ENCODE data around the gene CIZ1.

The CIZ1 gene

GRCh38 chr9:128150594-128151308, 40.6 kb downstream of the CIZ1 start:
- H3K4me3 ChIP-seq (ENCODE audit: low read depth, low read length), result no peak overlapping the region
- no peak for DNase-seq (ENCODE audit: low read depth, low spot score)
- in situ Hi-C loops (cut with HindIII; ENCODE audit: low sequenced_read_pairs), result no loop called here
- TF ChIP-seq, protein P1, sequence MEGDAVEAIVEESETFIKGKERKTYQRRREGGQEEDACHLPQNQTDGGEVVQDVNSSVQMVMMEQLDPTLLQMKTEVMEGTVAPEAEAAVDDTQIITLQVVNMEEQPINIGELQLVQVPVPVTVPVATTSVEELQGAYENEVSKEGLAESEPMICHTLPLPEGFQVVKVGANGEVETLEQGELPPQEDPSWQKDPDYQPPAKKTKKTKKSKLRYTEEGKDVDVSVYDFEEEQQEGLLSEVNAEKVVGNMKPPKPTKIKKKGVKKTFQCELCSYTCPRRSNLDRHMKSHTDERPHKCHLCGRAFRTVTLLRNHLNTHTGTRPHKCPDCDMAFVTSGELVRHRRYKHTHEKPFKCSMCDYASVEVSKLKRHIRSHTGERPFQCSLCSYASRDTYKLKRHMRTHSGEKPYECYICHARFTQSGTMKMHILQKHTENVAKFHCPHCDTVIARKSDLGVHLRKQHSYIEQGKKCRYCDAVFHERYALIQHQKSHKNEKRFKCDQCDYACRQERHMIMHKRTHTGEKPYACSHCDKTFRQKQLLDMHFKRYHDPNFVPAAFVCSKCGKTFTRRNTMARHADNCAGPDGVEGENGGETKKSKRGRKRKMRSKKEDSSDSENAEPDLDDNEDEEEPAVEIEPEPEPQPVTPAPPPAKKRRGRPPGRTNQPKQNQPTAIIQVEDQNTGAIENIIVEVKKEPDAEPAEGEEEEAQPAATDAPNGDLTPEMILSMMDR (IDR thresholded peaks at IDR 0.05; ENCODE audit: low read depth, low read length), result peak; percentile 28

GRCh38 chr9:128149951-128150593, 41.3 kb downstream of the CIZ1 start:
- TF ChIP-seq, protein P1 (IDR thresholded peaks at IDR 0.05; ENCODE audit: low read depth, low read length), result no peak
- in situ Hi-C loops (cut with HindIII; ENCODE audit: low sequenced_read_pairs), result no loop called here
- no peak for DNase-seq (ENCODE audit: low read depth, low spot score)
- H3K4me3 ChIP-seq (ENCODE audit: low read depth, low read length), result no peak overlapping the region

DNA sequence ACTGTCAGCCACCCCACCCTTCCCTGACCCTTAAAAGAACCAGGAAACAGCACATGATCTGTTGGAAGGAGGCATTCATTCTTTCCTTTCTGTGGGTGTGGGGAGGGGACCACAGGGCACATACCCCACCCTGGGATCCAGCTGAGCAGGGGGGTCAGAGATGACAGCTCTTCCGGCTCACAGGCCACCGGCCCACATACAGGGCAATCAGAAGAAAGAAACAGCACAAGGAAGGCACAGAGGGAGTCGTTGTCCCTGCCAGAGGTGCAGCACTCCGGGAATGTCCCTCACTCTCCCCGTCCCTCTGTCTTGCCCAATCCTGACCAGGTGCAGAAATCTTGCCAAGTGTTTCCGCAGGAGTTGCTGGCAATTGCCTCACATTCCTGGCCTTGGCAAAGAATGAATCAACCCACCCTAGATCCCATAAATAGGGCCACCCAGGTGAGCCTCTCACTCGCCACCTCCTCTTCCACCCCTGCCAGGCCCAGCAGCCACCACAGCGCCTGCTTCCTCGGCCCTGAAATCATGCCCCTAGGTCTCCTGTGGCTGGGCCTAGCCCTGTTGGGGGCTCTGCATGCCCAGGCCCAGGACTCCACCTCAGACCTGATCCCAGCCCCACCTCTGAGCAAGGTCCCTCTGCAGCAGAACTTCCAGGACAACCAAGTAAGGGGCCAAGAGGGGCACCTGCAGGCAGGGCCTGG, 42.2 kb downstream of the CIZ1 start, which contains the start of gene LCN2:
Gene LCN2 (plus strand): TSS at position 453 of the 701 bp plus-strand sequence. CDS start 73 bp downstream, at position 526.
- DNase-seq (ENCODE audit: low read depth, low spot score), result no peak
- no peak within 1 kb of the TSS for H3K4me3 ChIP-seq (ENCODE audit: low read depth, low read length)
- TF ChIP-seq, protein P1 (IDR thresholded peaks at IDR 0.05; ENCODE audit: low read depth, low read length), result no peak
- in situ Hi-C loops (cut with HindIII; ENCODE audit: low sequenced_read_pairs), result no loop called here

- DNase-seq (ENCODE audit: low read depth, low spot score), result no peak
- TF ChIP-seq, protein P1 (IDR thresholded peaks at IDR 0.05; ENCODE audit: low read depth, low read length), result no peak
- no peak overlapping the region for H3K4me3 ChIP-seq (ENCODE audit: low read depth, low read length)
- in situ Hi-C loops (cut with HindIII; ENCODE audit: low sequenced_read_pairs), result no loop called here
Measured at GRCh38 chr9:128148509-128149000, 42.8 kb downstream of the CIZ1 start.

DNA sequence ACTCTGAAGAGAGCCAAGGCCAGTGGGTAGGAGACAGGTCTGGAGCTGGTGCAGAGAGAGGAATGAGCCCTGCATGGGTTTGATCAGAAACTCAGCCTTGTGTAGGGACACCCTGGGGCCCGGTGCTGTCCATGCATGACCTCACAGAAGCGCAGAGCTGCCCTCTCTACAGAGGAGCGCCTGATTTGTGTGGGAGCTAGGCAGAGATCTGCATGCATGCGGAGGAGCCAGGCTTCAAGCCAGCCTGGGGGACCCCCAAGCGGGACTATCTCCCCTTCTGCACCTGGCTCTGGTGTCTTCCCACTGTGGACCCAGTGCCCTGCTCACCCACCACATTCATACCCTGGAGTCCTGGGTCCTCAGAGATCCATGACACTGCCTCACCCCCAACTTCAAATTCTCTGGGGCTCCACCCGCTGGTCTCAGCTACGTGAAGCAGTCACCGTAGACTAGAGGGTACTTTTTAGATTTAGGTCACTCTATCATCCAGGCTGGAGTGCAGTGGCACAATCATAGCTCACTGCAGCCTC, 44.7 kb downstream of the CIZ1 start:
- TF ChIP-seq, protein P1 (IDR thresholded peaks at IDR 0.05; ENCODE audit: low read depth, low read length), result no peak
- H3K4me3 ChIP-seq (ENCODE audit: low read depth, low read length), result no peak overlapping the region
- no peak for DNase-seq (ENCODE audit: low read depth, low spot score)
- in situ Hi-C loops (cut with HindIII; ENCODE audit: low sequenced_read_pairs), result no loop called here

GRCh38 chr9:128145951-128146351, 45.4 kb downstream of the CIZ1 start:
- no peak for DNase-seq (ENCODE audit: low read depth, low spot score)
- TF ChIP-seq, protein P1 (IDR thresholded peaks at IDR 0.05; ENCODE audit: low read depth, low read length), result no peak
- H3K4me3 ChIP-seq (ENCODE audit: low read depth, low read length), result no peak overlapping the region
- in situ Hi-C loops (cut with HindIII; ENCODE audit: low sequenced_read_pairs), result no loop called here

Data from astrocyte of the spinal cord (primary cell).